Stomach (tissue), 9 donors: Measurements from ENCODE around the gene HAUS8. TPM values are rescaled to one million over a fixed set of nuclear protein-coding genes. Genes with fewer than 3 reads are reported as not detected.

Source experiments
- DNase-seq, 2 donors: peaks; one replicate each; pipeline versions ENCODE4 v3.0.0 to v3.0.0-alpha.2; 2013 to 2019
- H3K27ac ChIP-seq, 5 donors: fragments of 200-600 bp in 4 of 5; sonication (generic) in 4 of 5; one replicate each; pipeline ENCODE4 v1.5.1; 2013 to 2019; ENCODE audit warnings: mild to moderate bottlenecking in 1 of 5, moderate library complexity in 1 of 5
- H3K27me3 ChIP-seq, 3 donors: fragments of 200-600 bp; sonication (generic); one replicate each; pipeline ENCODE4 v1.5.1; 2017 to 2019; ENCODE audit warnings: mixed run types in 1 of 3
- H3K36me3 ChIP-seq, 4 donors: fragments of 200-600 bp; sonication (generic); 1 replicate in 3 of 4; 2 replicates in 1 of 4; pipeline ENCODE4 v1.5.1; 2016 to 2019
- H3K4me1 ChIP-seq, 4 donors: fragments of 200-600 bp; sonication (generic); one replicate each; pipeline ENCODE4 v1.5.1; 2016 to 2019
- H3K4me3 ChIP-seq, 4 donors: fragments of 200-600 bp; sonication (generic) in 3 of 4; one replicate each; pipeline ENCODE4 v1.5.1; 2016 to 2019; ENCODE audit warnings: mild to moderate bottlenecking in 1 of 4
- H3K9me3 ChIP-seq, 4 donors: fragments of 200-600 bp; sonication (generic); one replicate each; pipeline ENCODE4 v1.5.1; 2016 to 2019
- EP300 ChIP-seq: sonication (generic); formaldehyde crosslinking; IDR thresholded peaks from one replicate; pipeline ENCODE4 v1.6.1; 2017; ENCODE audit warnings: antibody characterized with exemption
- POLR2A ChIP-seq, 4 donors: fragments of 450-650 bp; IDR thresholded peaks; one replicate each; pipeline ENCODE4 v1.6.1; 2016; ENCODE audit warnings: antibody characterized with exemption in 4 of 4, control low read depth in 2 of 4, mild to moderate bottlenecking in 1 of 4, moderate library complexity in 1 of 4
- POLR2AphosphoS5 ChIP-seq, 3 donors: sonication (generic); formaldehyde crosslinking; IDR thresholded peaks; one replicate each; pipeline ENCODE4 v1.6.1; 2016; ENCODE audit warnings: antibody characterized with exemption in 3 of 3
- WGBS, 5 donors: extraction: QIAGEN DNeasy Blood & Tissue Kit in 3 of 5; methylation state at CpG; one replicate each; pipeline versions ENCODE4 v1.1.5 to v1.1.7; 2013 to 2018; 5-methylcytosine and 5-hydroxymethylcytosine counted together
- intact Hi-C: fragments of 100-400 bp; cut with DNase I; formaldehyde crosslinking; loops from one replicate; pipeline ENCODE4 v1.15.1; 2023; ENCODE audit warnings: low total_unique reads
- polyA plus RNA-seq, 3 donors: library from polyadenylated mRNA; stranded (reverse); fragments of 200-250 nt; gene quantifications; one replicate each; pipeline ENCODE4 v1.2.3, GENCODE V29; 2013
- total RNA-seq, 5 donors: library from RNA; depleted of rRNA; stranded (reverse); fragments of >200 nt; gene quantifications; one replicate each; pipeline versions ENCODE4 v1.1.0 to v1.2.3, GENCODE V29; 2014 to 2016
- TF ChIP-seq, protein P1 (sequence below), 7 experiments: fragments of 450-650 bp in 4 of 7; fragments of 200-600 bp in 3 of 7; sonication (generic) in 3 of 7; IDR thresholded peaks; one replicate each; pipeline ENCODE4 v1.5.1; 2016 to 2019; ENCODE audit warnings: antibody characterized with exemption in 7 of 7, control low read depth in 2 of 7, mild to moderate bottlenecking in 1 of 7
- donor health status: healthy with polysubstance abuse.
- donor health status: Bipolar disorder and iron deficiency.
- donor health status: healthy.

HAUS8 gene
- total and polyA plus RNA-seq, 8 donors: 0.45 to 27.2 (median 9.0) TPM

DNA sequence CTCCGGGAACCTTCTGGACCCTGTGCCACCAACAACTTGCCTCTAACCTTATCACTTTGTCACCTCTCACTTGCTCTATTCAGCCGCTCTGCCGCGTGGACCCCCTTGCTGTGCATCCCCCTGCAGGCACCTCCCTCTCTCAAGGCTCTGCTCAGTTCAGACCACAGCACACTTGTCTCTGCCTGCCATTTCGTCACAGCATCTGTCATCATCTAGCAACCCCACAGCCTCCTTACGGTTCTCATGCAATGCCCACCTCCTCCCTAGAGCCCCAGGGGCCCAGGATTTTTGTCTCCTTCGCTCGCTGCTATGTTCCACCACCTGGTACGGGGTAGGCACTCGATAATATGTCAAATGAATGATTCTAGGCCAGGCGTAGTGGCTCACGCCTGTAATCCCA lies 4.8 kb downstream of the HAUS8 start:
- peaks cover 4 to 57% (median 34%) of the 10 kb centered on the region in 4 donors for H3K36me3 ChIP-seq
- no peak for TF ChIP-seq EP300
- no peak for TF ChIP-seq POLR2AphosphoS5 (IDR thresholded peaks at IDR 0.05)
- TF ChIP-seq POLR2A (IDR thresholded peaks at IDR 0.05): no peak
- TF ChIP-seq, protein P1, sequence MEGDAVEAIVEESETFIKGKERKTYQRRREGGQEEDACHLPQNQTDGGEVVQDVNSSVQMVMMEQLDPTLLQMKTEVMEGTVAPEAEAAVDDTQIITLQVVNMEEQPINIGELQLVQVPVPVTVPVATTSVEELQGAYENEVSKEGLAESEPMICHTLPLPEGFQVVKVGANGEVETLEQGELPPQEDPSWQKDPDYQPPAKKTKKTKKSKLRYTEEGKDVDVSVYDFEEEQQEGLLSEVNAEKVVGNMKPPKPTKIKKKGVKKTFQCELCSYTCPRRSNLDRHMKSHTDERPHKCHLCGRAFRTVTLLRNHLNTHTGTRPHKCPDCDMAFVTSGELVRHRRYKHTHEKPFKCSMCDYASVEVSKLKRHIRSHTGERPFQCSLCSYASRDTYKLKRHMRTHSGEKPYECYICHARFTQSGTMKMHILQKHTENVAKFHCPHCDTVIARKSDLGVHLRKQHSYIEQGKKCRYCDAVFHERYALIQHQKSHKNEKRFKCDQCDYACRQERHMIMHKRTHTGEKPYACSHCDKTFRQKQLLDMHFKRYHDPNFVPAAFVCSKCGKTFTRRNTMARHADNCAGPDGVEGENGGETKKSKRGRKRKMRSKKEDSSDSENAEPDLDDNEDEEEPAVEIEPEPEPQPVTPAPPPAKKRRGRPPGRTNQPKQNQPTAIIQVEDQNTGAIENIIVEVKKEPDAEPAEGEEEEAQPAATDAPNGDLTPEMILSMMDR (IDR thresholded peaks at IDR 0.05): no peak
- no peak for DNase-seq
- no peaks in the 10 kb centered on the region for H3K27me3 ChIP-seq
- H3K4me1 ChIP-seq: peaks cover 8 to 24% (median 16%) of the 10 kb centered on the region in 4 donors
- WGBS, 5 donors: 89 to 95% (median 90%) methylated on average over 12 of the region's 12 CpGs
- H3K27ac ChIP-seq: no peak overlapping the region
- intact Hi-C loops: loop anchor here (5.0 to 10.0 kb wide), 2 partner anchors 54 to 207 kb away; no protein-coding TSS in a partner anchor
- H3K4me3 ChIP-seq: no peak overlapping the region
- no peaks in the 10 kb centered on the region for H3K9me3 ChIP-seq

DNA sequence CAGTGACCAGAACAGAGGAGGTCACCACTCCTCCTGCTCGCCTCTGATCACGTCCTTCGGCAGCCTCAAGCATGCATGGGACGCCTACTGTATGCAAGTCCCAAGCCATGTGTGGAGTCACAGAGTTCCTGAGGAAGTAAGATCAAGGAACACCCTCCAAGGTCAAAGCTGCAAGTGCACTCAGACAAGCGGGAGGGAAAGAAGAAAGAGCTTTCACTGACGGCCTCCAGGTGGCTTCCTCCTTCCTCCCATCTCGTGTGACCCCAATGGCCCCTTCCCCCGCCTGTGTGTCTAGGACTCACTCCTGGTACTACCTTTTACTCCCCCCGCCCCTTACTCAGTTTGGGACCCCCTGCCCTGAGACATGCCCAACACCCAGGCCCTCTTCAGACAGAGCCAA lies 6.1 kb downstream of the HAUS8 start:
- DNase-seq: no peak
- H3K27me3 ChIP-seq: no peaks in the 10 kb centered on the region
- peaks cover 4 to 17% (median 10%) of the 10 kb centered on the region in 4 donors for H3K4me1 ChIP-seq
- no peak overlapping the region for H3K27ac ChIP-seq
- intact Hi-C loops: loop anchor here (10.0 kb wide), 1 partner anchor 86 kb away; no protein-coding TSS in a partner anchor
- no peaks in the 10 kb centered on the region for H3K9me3 ChIP-seq
- H3K4me3 ChIP-seq: no peak overlapping the region
- peaks cover 4 to 57% (median 34%) of the 10 kb centered on the region in 4 donors for H3K36me3 ChIP-seq
- 75 to 88% (median 81%) methylated on average over 9 of the region's 9 CpGs for WGBS, 5 donors
- no peak for TF ChIP-seq POLR2AphosphoS5 (IDR thresholded peaks at IDR 0.05)

DNA sequence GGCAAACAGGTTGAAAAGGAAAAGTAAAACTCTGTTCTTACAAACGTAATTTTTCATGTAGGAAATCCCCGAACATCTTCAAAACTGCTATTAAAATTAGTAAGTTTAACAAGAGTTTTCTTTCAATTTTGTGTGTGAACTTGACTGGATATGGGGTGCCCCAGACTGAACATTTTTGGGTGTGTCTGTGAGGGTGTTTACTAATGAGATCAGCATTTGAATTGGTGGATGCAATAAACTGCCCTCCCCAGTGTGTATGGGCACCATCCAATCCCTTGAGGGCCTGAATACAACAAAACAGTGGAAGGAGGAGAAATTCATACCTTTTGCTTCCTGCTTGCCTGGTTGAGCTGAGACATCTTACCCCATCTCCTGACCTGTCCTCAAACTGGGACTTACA lies 11.8 kb downstream of the HAUS8 start:
- peaks cover 10 to 51% (median 42%) of the 10 kb centered on the region in 4 donors for H3K36me3 ChIP-seq
- H3K27ac ChIP-seq: no peak overlapping the region
- TF ChIP-seq POLR2AphosphoS5 (IDR thresholded peaks at IDR 0.05) (no peak), POLR2A (IDR thresholded peaks at IDR 0.05) (no peak), EP300 (no peak)
- TF ChIP-seq, protein P1 (IDR thresholded peaks at IDR 0.05): no peak
- peaks cover 0 to 10% (median 5%) of the 10 kb centered on the region in 4 donors for H3K9me3 ChIP-seq
- no peak overlapping the region for H3K4me3 ChIP-seq
- H3K4me1 ChIP-seq: peaks cover 0 to 6% (median 3%) of the 10 kb centered on the region in 4 donors
- intact Hi-C loops: loop anchor here (10.0 kb wide), 1 partner anchor 91 kb away; no protein-coding TSS in a partner anchor
- no peak for DNase-seq
- no peaks in the 10 kb centered on the region for H3K27me3 ChIP-seq
- 74 to 93% (median 88%) methylated on average over 2 of the region's 2 CpGs for WGBS, 5 donors

DNA sequence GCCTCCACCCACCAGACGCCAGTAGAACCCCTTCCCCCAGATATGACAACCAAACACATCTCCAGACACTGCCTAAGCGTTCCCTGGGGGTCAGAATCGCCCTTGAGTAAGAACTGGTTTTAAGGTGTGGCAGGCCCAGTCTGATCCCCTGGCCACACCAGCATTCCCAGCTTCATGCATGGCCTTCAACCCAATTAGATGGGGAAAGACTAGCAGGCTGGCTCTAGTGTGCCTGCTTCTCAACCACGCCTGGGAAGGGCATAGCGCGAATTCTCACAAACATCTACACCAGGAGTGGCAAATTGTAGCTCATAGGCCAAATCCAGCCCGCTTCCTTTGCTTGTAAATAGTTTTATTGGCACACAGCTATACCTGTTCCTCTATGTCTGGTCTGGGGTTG lies 13.6 kb downstream of the HAUS8 start:
- H3K36me3 ChIP-seq: peaks cover 19 to 63% (median 53%) of the 10 kb centered on the region in 4 donors
- no peak for DNase-seq
- TF ChIP-seq POLR2A (IDR thresholded peaks at IDR 0.05) (no peak), POLR2AphosphoS5 (IDR thresholded peaks at IDR 0.05) (no peak)
- H3K4me3 ChIP-seq: no peak overlapping the region
- peaks cover 0 to 18% (median 9%) of the 10 kb centered on the region in 4 donors for H3K9me3 ChIP-seq
- whole genome bisulfite sequencing, 5 donors: 89 to 97% (median 95%) methylated on average over 7 of the region's 7 CpGs
- no peaks in the 10 kb centered on the region for H3K4me1 ChIP-seq
- intact Hi-C loops: loop anchor here (10.0 kb wide), 1 partner anchor 93 kb away; no protein-coding TSS in a partner anchor
- no peaks in the 10 kb centered on the region for H3K27me3 ChIP-seq
- H3K27ac ChIP-seq: no peak overlapping the region

DNA sequence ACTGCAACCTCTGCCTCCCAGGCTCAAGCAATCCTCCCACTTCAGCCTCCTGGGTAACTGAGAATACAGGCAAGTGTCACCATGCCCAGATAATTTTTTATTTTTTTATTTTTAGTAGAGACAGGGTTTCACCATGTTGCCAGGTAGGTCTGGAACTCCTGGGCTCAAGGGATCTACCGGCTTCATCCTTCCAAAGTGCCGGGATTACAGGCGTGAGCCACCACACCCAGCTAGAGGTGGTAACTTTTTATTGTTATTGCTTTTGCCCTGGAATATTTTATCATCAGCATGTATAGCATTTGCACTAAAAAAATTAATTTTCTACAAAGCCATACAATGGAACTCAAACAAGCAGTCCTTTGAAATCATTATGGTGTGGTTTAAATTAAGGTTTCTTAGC lies 14.0 kb downstream of the HAUS8 start:
- peaks cover 19 to 63% (median 54%) of the 10 kb centered on the region in 4 donors for H3K36me3 ChIP-seq
- H3K4me1 ChIP-seq: no peaks in the 10 kb centered on the region
- DNase-seq: no peak
- intact Hi-C loops: loop anchor here (10.0 kb wide), 1 partner anchor 94 kb away; no protein-coding TSS in a partner anchor
- no peak overlapping the region for H3K27ac ChIP-seq
- H3K4me3 ChIP-seq: no peak overlapping the region
- peaks cover 0 to 18% (median 9%) of the 10 kb centered on the region in 4 donors for H3K9me3 ChIP-seq
- TF ChIP-seq POLR2AphosphoS5 (IDR thresholded peaks at IDR 0.05): no peak
- no peak for TF ChIP-seq EP300
- no peak for TF ChIP-seq POLR2A (IDR thresholded peaks at IDR 0.05)
- TF ChIP-seq, protein P1 (IDR thresholded peaks at IDR 0.05): no peak
- 86 to 100% (median 97%) methylated on average over 3 of the region's 3 CpGs for WGBS, 5 donors
- H3K27me3 ChIP-seq: no peaks in the 10 kb centered on the region
